Right forelimb (tissue), 1 donor: Measurements from ENCODE around the gene SIK3.

Experiments used
- DNase-seq: peaks from one replicate; pipeline ENCODE4 v3.0.0-alpha.2; 2018

SIK3 gene

GRCh38 chr11:116927163-116927974 lies 170.9 kb downstream of the SIK3 start:
- no peak for DNase-seq

- no peak for DNase-seq
These were observed 173.2 kb downstream of the SIK3 start for GRCh38 chr11:116925050-116925449.

- no peak for DNase-seq
These were observed 179.1 kb downstream of the SIK3 start for GRCh38 chr11:116918925-116919655.

- no peak for DNase-seq
These were observed 180.6 kb downstream of the SIK3 start for GRCh38 chr11:116917632-116918031.

- no peak for DNase-seq
These were observed 181.3 kb downstream of the SIK3 start for GRCh38 chr11:116916886-116917285.

- DNase-seq = no peak
These were observed 182.2 kb downstream of the SIK3 start for GRCh38 chr11:116916052-116916451.

- no peak for DNase-seq
These were observed 185.2 kb downstream of the SIK3 start for GRCh38 chr11:116913000-116913399.

GRCh38 chr11:116911976-116912734 lies 186.1 kb downstream of the SIK3 start:
- DNase-seq = no peak

GRCh38 chr11:116910847-116911246 lies 187.4 kb downstream of the SIK3 start:
- DNase-seq = no peak

- DNase-seq = no peak
These were observed 187.8 kb downstream of the SIK3 start for GRCh38 chr11:116910378-116910777.

- DNase-seq = no peak
These were observed 189.0 kb downstream of the SIK3 start for GRCh38 chr11:116909245-116909644.

- no peak for DNase-seq
These were observed 191.7 kb downstream of the SIK3 start for GRCh38 chr11:116906479-116906878.

- no peak for DNase-seq
These were observed 195.1 kb downstream of the SIK3 start for GRCh38 chr11:116903090-116903489.

GRCh38 chr11:116901964-116902688 lies 196.1 kb downstream of the SIK3 start:
- DNase-seq = no peak

GRCh38 chr11:116901211-116901610 lies 197.0 kb downstream of the SIK3 start:
- DNase-seq = no peak

GRCh38 chr11:116896211-116896610 lies 202.0 kb downstream of the SIK3 start:
- DNase-seq = no peak

GRCh38 chr11:116895048-116895757 lies 203.0 kb downstream of the SIK3 start:
- no peak for DNase-seq

GRCh38 chr11:116893906-116894305 lies 204.3 kb downstream of the SIK3 start:
- DNase-seq = no peak

- DNase-seq = no peak
These were observed 204.8 kb downstream of the SIK3 start for GRCh38 chr11:116893437-116893836.

GRCh38 chr11:116892374-116892773 lies 205.9 kb downstream of the SIK3 start:
- no peak for DNase-seq

- DNase-seq = no peak
These were observed 206.5 kb downstream of the SIK3 start for GRCh38 chr11:116891746-116892145.

GRCh38 chr11:116890607-116891006 lies 207.6 kb downstream of the SIK3 start:
- no peak for DNase-seq
